ENCODE results near the gene IL17B.

- TF ChIP-seq CTCF (IDR thresholded peaks at IDR 0.05; ENCODE audit: low read depth, low read length, poor library complexity, severe bottlenecking) (no peak), EZH2phosphoT487 (IDR thresholded peaks at IDR 0.05; ENCODE audit: borderline replicate concordance, low read length) (no peak)
Measured at GRCh38 chr5:149364719-149365118, 14.4 kb downstream of the IL17B start.

All from DOHH2 (cell line).